Hepatocyte (in vitro differentiated cells): Measurements from ENCODE around the gene HNRNPR.

Experiments
- CTCF ChIP-seq: fragments of 200-600 bp; sonication (generic); IDR thresholded peaks from 2 replicates; pipeline ENCODE4 v1.5.1; 2016; ENCODE audit warnings: antibody characterized with exemption, mild to moderate bottlenecking; ENCODE audit not compliant: poor library complexity
- EZH2 ChIP-seq: fragments of 200-600 bp; sonication (generic); IDR thresholded peaks from 2 replicates; pipeline ENCODE4 v1.6.1; 2016; ENCODE audit warnings: antibody characterized with exemption, mild to moderate bottlenecking, borderline replicate concordance

DNA sequence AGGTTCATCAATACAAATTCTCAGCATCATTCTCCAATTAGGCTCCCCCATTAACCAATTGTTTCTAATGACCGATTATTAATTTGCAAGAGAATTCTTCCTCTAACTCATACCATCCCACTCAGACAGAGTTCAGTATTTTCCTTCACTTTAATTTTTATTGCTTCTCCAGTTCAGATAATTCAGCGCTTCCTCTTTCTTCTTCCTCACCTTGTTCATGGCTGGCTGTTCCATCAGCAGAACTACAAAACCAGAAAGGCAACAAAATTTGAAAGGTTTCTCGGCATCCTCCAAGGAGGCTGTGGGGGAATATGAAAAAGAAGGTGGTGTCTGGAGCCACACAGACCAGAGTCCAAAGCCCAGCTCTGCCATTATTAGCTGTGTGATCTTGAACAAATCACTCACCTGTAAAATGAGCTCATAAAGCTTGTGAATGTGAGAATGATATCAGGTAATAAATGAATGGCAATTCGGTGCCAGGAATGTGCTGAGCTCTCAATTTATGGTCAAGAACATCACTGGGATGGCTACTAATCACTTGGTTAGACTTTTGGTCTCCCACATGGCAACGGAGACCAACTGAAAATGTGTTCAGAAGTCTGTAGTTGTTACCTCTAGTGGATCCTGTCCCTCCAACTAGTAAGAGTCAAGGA is 37.3 kb upstream of the HNRNPR start:
- TF ChIP-seq CTCF (no peak), EZH2 (no peak)
